ENCODE results near the gene SLC13A3.
"Not testable (repeated sequence)": the region's sequence is repeated elsewhere in the genome, so short reads cannot be mapped to it uniquely, and the experiment has no call there.

The SLC13A3 gene

GRCh38 chr20:46680684-46681031 is 29.4 kb upstream of the SLC13A3 start:
- no peak for FAIRE-seq

- no peak for FAIRE-seq
Measured at GRCh38 chr20:46678516-46678915, 27.3 kb upstream of the SLC13A3 start.

GRCh38 chr20:46677608-46678007 is 26.3 kb upstream of the SLC13A3 start:
- no peak for FAIRE-seq

GRCh38 chr20:46676649-46677316 is 25.5 kb upstream of the SLC13A3 start:
- not testable (repeated sequence) for FAIRE-seq

GRCh38 chr20:46674253-46675083 is 23.2 kb upstream of the SLC13A3 start:
- FAIRE-seq = no peak

- no peak for FAIRE-seq
Measured at GRCh38 chr20:46673394-46674252, 22.4 kb upstream of the SLC13A3 start.

- no peak for FAIRE-seq
Measured at GRCh38 chr20:46672543-46673148, 21.4 kb upstream of the SLC13A3 start.

GRCh38 chr20:46671866-46672542 is 20.7 kb upstream of the SLC13A3 start:
- FAIRE-seq = no peak

GRCh38 chr20:46670585-46671584 is 19.6 kb upstream of the SLC13A3 start:
- no peak for FAIRE-seq

GRCh38 chr20:46670228-46670584 is 18.9 kb upstream of the SLC13A3 start:
- no peak for FAIRE-seq

GRCh38 chr20:46666818-46667515 is 15.7 kb upstream of the SLC13A3 start:
- FAIRE-seq = no peak

GRCh38 chr20:46666306-46666705 is 15.0 kb upstream of the SLC13A3 start:
- FAIRE-seq = no peak

- no peak for FAIRE-seq
Measured at GRCh38 chr20:46665602-46666001, 14.3 kb upstream of the SLC13A3 start.

GRCh38 chr20:46663531-46663930 is 12.3 kb upstream of the SLC13A3 start:
- no peak for FAIRE-seq

- no peak for FAIRE-seq
Measured at GRCh38 chr20:46661659-46662058, 10.4 kb upstream of the SLC13A3 start.

- no peak for FAIRE-seq
Measured at GRCh38 chr20:46660487-46660886, 9.2 kb upstream of the SLC13A3 start.

GRCh38 chr20:46657618-46658017 is 6.4 kb upstream of the SLC13A3 start:
- no peak for FAIRE-seq

GRCh38 chr20:46657137-46657536 is 5.9 kb upstream of the SLC13A3 start:
- FAIRE-seq = no peak

- no peak for FAIRE-seq
Measured at GRCh38 chr20:46652699-46653098, 1.4 kb upstream of the SLC13A3 start.

GRCh38 chr20:46650575-46651090 is 626 bp downstream of the SLC13A3 start:
- FAIRE-seq = no peak
